Omental fat pad (tissue), 4 donors: ENCODE measurements around the gene CAPN9. TPM values are rescaled to one million over a fixed set of nuclear protein-coding genes. Genes with fewer than 3 reads are reported as not detected.

ENCODE experiments used
- ATAC-seq: fragments of 150-250 bp; one replicate; pipeline ENCODE4 v1.9.1; 2016; ENCODE audit warnings: mild to moderate bottlenecking, moderate library complexity; ENCODE audit not compliant: low FRiP score
- DNase-seq: peaks from one replicate; pipeline ENCODE4 v3.0.0-alpha.2; 2019; ENCODE audit warnings: low spot score
- CTCF ChIP-seq, 3 donors: fragments of 450-650 bp; IDR thresholded peaks; one replicate each; pipeline ENCODE4 v1.5.1; 2016 to 2017; ENCODE audit warnings: antibody characterized with exemption in 3 of 3, mild to moderate bottlenecking in 3 of 3, moderate library complexity in 2 of 3
- total RNA-seq, 4 donors: library from RNA; depleted of rRNA; stranded (reverse); fragments of >200 nt; gene quantifications; one replicate each; pipeline ENCODE4 v1.1.0, GENCODE V29; 2016

CAPN9 gene
- total RNA-seq, 4 donors from 2014 or later, result not detected

- ATAC-seq, result no peak
- no peak for DNase-seq
- TF ChIP-seq CTCF (IDR thresholded peaks at IDR 0.05), result no peak
Observed at GRCh38 chr1:230701895-230702768, 45.1 kb upstream of the CAPN9 start.

- no peak for TF ChIP-seq CTCF (IDR thresholded peaks at IDR 0.05)
- DNase-seq (no peak), ATAC-seq (no peak)
Observed at GRCh38 chr1:230702934-230703678, 44.1 kb upstream of the CAPN9 start.

- no peak for TF ChIP-seq CTCF (IDR thresholded peaks at IDR 0.05)
- ATAC-seq (no peak), DNase-seq (no peak)
Observed at GRCh38 chr1:230703679-230704385, 43.4 kb upstream of the CAPN9 start.

GRCh38 chr1:230704830-230705229 is 42.4 kb upstream of the CAPN9 start:
- TF ChIP-seq CTCF (IDR thresholded peaks at IDR 0.05), result no peak
- DNase-seq (no peak), ATAC-seq (no peak)

- TF ChIP-seq CTCF (IDR thresholded peaks at IDR 0.05), result no peak
- ATAC-seq (no peak), DNase-seq (no peak)
Observed at GRCh38 chr1:230705289-230706019, 41.7 kb upstream of the CAPN9 start.

GRCh38 chr1:230706020-230706699 is 41.0 kb upstream of the CAPN9 start:
- no peak for ATAC-seq
- DNase-seq, result no peak
- TF ChIP-seq CTCF (IDR thresholded peaks at IDR 0.05), result no peak
